ENCODE results near the gene BAZ2B.

GRCh38 chr2:159604159-159604558, 12.2 kb downstream of the BAZ2B start:
- TF ChIP-seq CTCF (conservative IDR thresholded peaks at IDR 0.05; ENCODE audit: low read depth, low read length) (no peak), EZH2 (IDR thresholded peaks at IDR 0.05; ENCODE audit: borderline replicate concordance, low read depth, low read length, poor library complexity, severe bottlenecking) (no peak)
